ENCODE data around the gene EMP1. TPM values are rescaled to one million over a fixed set of nuclear protein-coding genes. Genes with fewer than 3 reads are reported as not detected.
A peak's percentile ranks its signal among the peaks of the same experiment; 100 is the strongest.

EMP1 gene
- polyA plus RNA-seq, 3 donors, result 2.7 to 6.3 (median 3.1) TPM

- H3K4me3 Mint-ChIP-seq, result no peak overlapping the region
- Histone ChIP-seq H3K79me2 (ENCODE audit: insufficient read depth, low read length) (no peaks in the 10 kb centered on the region), H3K27ac (ENCODE audit: low read depth in 1 of 2, low read length in 2 of 2) (no peak overlapping the region), H3K9ac (ENCODE audit: insufficient read depth, low read length, poor library complexity, severe bottlenecking) (no peak overlapping the region), H3K27me3 (ENCODE audit: control insufficient read depth in 2 of 2, insufficient read depth in 2 of 2, low read length in 2 of 2) (no peaks in the 10 kb centered on the region), H2AFZ (ENCODE audit: insufficient read depth, low read depth, low read length, poor library complexity, severe bottlenecking) (peak overlapping the region; percentile 41), H3K4me3 (replicated peaks in 1 of 3; ENCODE audit: low read depth in 2 of 3, low read length in 3 of 3) (no peak overlapping the region), H3K4me2 (replicated peaks; ENCODE audit: extremely low read depth, low read length, poor library complexity, severe bottlenecking) (no peak overlapping the region), H3K4me1 (ENCODE audit: control insufficient read depth in 1 of 2, insufficient read depth in 2 of 2, low read length in 2 of 2) (peaks cover 23 to 27% of the 10 kb centered on the region in 2 donors), H3K9me3 (replicated peaks in 1 of 2; ENCODE audit: control insufficient read depth in 1 of 2, insufficient read depth in 1 of 2, low read length in 2 of 2) (no peaks in the 10 kb centered on the region), H4K20me1 (ENCODE audit: insufficient read depth, low read length) (no peaks in the 10 kb centered on the region), H3K36me3 (replicated peaks in 1 of 2; ENCODE audit: control insufficient read depth in 1 of 2, insufficient read depth in 2 of 2, low read length in 2 of 2) (peaks cover 0 to 9% of the 10 kb centered on the region in 2 donors)
- TF ChIP-seq CTCF (IDR thresholded peaks at IDR 0.05), result no peak
- no peak for DNase-seq
- peaks cover 31% of the 10 kb centered on the region for H3K4me1 Mint-ChIP-seq
- H3K9me3 Mint-ChIP-seq, result no peaks in the 10 kb centered on the region
- peaks cover 0 to 7% of the 10 kb centered on the region in 2 donors for H3K36me3 Mint-ChIP-seq
- H3K27me3 Mint-ChIP-seq (ENCODE audit: low read depth in 3 of 3), result peaks cover 0 to 11% (median 7%) of the 10 kb centered on the region in 3 donors
- WGBS (ENCODE audit: insufficient coverage), result 93% methylated on average over 3 of the region's 7 CpGs
- intact Hi-C loops (cut with micrococcal nuclease), result loop anchor here (5.0 kb wide), 3 partner anchors 209 to 294 kb away; partner anchors contain the start of gene HEBP1 (in 1 of the 2)
- peak overlapping the region in 2 of 7 donors; percentile 14 to 15 for H3K27ac Mint-ChIP-seq
Measured at GRCh38 chr12:13211191-13211858, 14.8 kb downstream of the EMP1 start.

- Histone ChIP-seq H3K9me3 (replicated peaks in 1 of 2; ENCODE audit: control insufficient read depth in 1 of 2, insufficient read depth in 1 of 2, low read length in 2 of 2) (no peaks in the 10 kb centered on the region), H3K79me2 (ENCODE audit: insufficient read depth, low read length) (no peaks in the 10 kb centered on the region), H3K4me1 (ENCODE audit: control insufficient read depth in 1 of 2, insufficient read depth in 2 of 2, low read length in 2 of 2) (peaks cover 20 to 21% of the 10 kb centered on the region in 2 donors), H3K27me3 (ENCODE audit: control insufficient read depth in 2 of 2, insufficient read depth in 2 of 2, low read length in 2 of 2) (no peaks in the 10 kb centered on the region), H4K20me1 (ENCODE audit: insufficient read depth, low read length) (no peaks in the 10 kb centered on the region), H3K27ac (ENCODE audit: low read depth in 1 of 2, low read length in 2 of 2) (no peak overlapping the region), H3K9ac (ENCODE audit: insufficient read depth, low read length, poor library complexity, severe bottlenecking) (no peak overlapping the region), H2AFZ (ENCODE audit: insufficient read depth, low read depth, low read length, poor library complexity, severe bottlenecking) (peak overlapping the region; percentile 41), H3K4me3 (replicated peaks in 1 of 3; ENCODE audit: low read depth in 2 of 3, low read length in 3 of 3) (no peak overlapping the region), H3K36me3 (replicated peaks in 1 of 2; ENCODE audit: control insufficient read depth in 1 of 2, insufficient read depth in 2 of 2, low read length in 2 of 2) (peaks cover 0 to 9% of the 10 kb centered on the region in 2 donors), H3K4me2 (replicated peaks; ENCODE audit: extremely low read depth, low read length, poor library complexity, severe bottlenecking) (no peak overlapping the region)
- Mint-ChIP-seq H3K27ac (peak overlapping the region in 3 of 7 donors; percentile 5 to 15 (median 14)), H3K36me3 (peaks cover 0 to 7% of the 10 kb centered on the region in 2 donors), H3K27me3 (ENCODE audit: low read depth in 3 of 3) (peaks cover 0 to 11% (median 7%) of the 10 kb centered on the region in 3 donors), H3K4me3 (peak overlapping the region in 1 of 2 donors; percentile 62), H3K9me3 (no peaks in the 10 kb centered on the region), H3K4me1 (peaks cover 25% of the 10 kb centered on the region)
- TF ChIP-seq CTCF (IDR thresholded peaks at IDR 0.05), result peak; percentile 81
- WGBS (ENCODE audit: insufficient coverage), result 50% methylated on average over 2 of the region's 8 CpGs
- peak; percentile 62 to 79 (median 70) for DNase-seq
- intact Hi-C loops (cut with micrococcal nuclease), result loop anchor here (5.0 kb wide), 3 partner anchors 210 to 295 kb away; partner anchors contain the start of gene HEBP1 (in 1 of the 2)
Measured at GRCh38 chr12:13211859-13212664, 15.5 kb downstream of the EMP1 start.

Data from CD14-positive monocyte (primary cell).